ENCODE data around the gene EEIG2.
"Not testable (repeated sequence)": the region's sequence is repeated elsewhere in the genome, so short reads cannot be mapped to it uniquely, and the experiment has no call there.

- TF ChIP-seq POLR2A (IDR thresholded peaks at IDR 0.05); CTCF (IDR thresholded peaks at IDR 0.05 in 4 of 5, conservative IDR thresholded peaks at IDR 0.05 in 1 of 5): not testable (repeated sequence)
Observed at GRCh38 chr1:108536791-108537190, 23.1 kb upstream of the EEIG2 start.
